ENCODE results near the gene MZB1. TPM values are rescaled to one million over a fixed set of nuclear protein-coding genes. Genes with fewer than 3 reads are reported as not detected.

Gene MZB1
- total and polyA plus RNA-seq, 2 of the 13 experiments (the other 11 are each of a cell fraction or from before 2014, with no cell fraction given): 0.31 to 0.40 TPM

GRCh38 chr5:139387611-139388197, 2.0 kb downstream of the MZB1 start:
- Histone ChIP-seq H3K9me3 (ENCODE audit: low read length) (no peaks in the 10 kb centered on the region), H2AFZ (ENCODE audit: low read length) (no peak overlapping the region), H3K79me2 (ENCODE audit: insufficient read depth, low read length) (peaks cover 12% of the 10 kb centered on the region), H3K4me3 (replicated peaks in 1 of 3; ENCODE audit: insufficient read depth in 1 of 3, low read depth in 2 of 3, low read length in 3 of 3) (peak overlapping the region; percentile 32 to 67 (median 47)), H3K4me2 (ENCODE audit: low read depth, low read length) (peak overlapping the region; percentile 88), H3K27ac (ENCODE audit: extremely low read length, insufficient read depth, low read length) (peak overlapping the region; percentile 38), H3K4me1 (ENCODE audit: insufficient read depth, low read length) (peaks cover 74% of the 10 kb centered on the region), H4K20me1 (ENCODE audit: insufficient read depth, low read length) (no peaks in the 10 kb centered on the region), H3K9ac (ENCODE audit: insufficient read depth, low read depth, low read length) (peak overlapping the region; percentile 48), H3K27me3 (ENCODE audit: control insufficient read depth in 1 of 2, insufficient read depth in 2 of 2, low read length in 2 of 2) (no peaks in the 10 kb centered on the region; a peak in 1 of 5 replicates), H3K36me3 (replicated peaks in 1 of 2; ENCODE audit: control insufficient read depth in 1 of 2, insufficient read depth in 2 of 2, low read length in 2 of 2) (no peaks in the 10 kb centered on the region)
- 2% methylated on average over 7 of the region's 10 CpGs for WGBS (ENCODE audit: low lambda C conversion rate)
- FAIRE-seq (no peak), ATAC-seq (peak; percentile 8), DNase-seq (ENCODE audit: low spot score) (no peak)
- ChIA-PET CTCF (ENCODE audit: low intra/inter-chr PET ratio, low total read pairs) (no interaction called here), POLR2A (interaction anchor here (0.9 to 3.0 kb wide), 6 partner anchors 13 to 115 kb away, joined by 3 to 12 read pairs (median 4); partner anchors contain the start of genes PAIP2 and SPATA24)
- intact Hi-C loops (cut with micrococcal nuclease; ENCODE audit: unreplicated experiment): no loop called here
- BruUV-seq (replicated peaks): no TSS peak
- in situ Hi-C loops (cut with HindIII; ENCODE audit: extremely low pct_ligation_motif_present, low pct_unique_long_range_greater_than_20kb): no loop called here
- 0 out of 2 replicates have a peak, but pooled peaks have one; percentile 32 for TF ChIP-seq ZSCAN25 (CRISPR knock-in tag; IDR thresholded peaks at IDR 0.05)
- TF ChIP-seq, protein P1, sequence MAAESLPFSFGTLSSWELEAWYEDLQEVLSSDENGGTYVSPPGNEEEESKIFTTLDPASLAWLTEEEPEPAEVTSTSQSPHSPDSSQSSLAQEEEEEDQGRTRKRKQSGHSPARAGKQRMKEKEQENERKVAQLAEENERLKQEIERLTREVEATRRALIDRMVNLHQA (CRISPR knock-in tag; IDR thresholded peaks at IDR 0.05): no peak
- TF ChIP-seq IKZF5 (CRISPR knock-in tag; IDR thresholded peaks at IDR 0.05): no peak
- TF ChIP-seq ZNF547 (CRISPR knock-in tag; IDR thresholded peaks at IDR 0.05): 0 out of 2 replicates have a peak, but pooled peaks have one; percentile 40
- TF ChIP-seq GLMP (CRISPR knock-in tag; IDR thresholded peaks at IDR 0.05; ENCODE audit: borderline replicate concordance): no peak
- TF ChIP-seq MXD4 (CRISPR knock-in tag; IDR thresholded peaks at IDR 0.05): no peak
- TF ChIP-seq FOSL2 (CRISPR knock-in tag; IDR thresholded peaks at IDR 0.05): no peak
- TF ChIP-seq ZKSCAN8 (CRISPR knock-in tag; IDR thresholded peaks at IDR 0.05; ENCODE audit: borderline replicate concordance): no peak
- peak; percentile 2; the same call in 1 of the 2 replicates for TF ChIP-seq RFXAP (CRISPR knock-in tag; IDR thresholded peaks at IDR 0.05; ENCODE audit: borderline replicate concordance)
- TF ChIP-seq SP4 (CRISPR knock-in tag; IDR thresholded peaks at IDR 0.05): peak; percentile 15; the same call in 1 of the 2 replicates
- TF ChIP-seq NR2F6 (IDR thresholded peaks at IDR 0.05): no peak
- TF ChIP-seq NR2F6 (CRISPR knock-in tag; IDR thresholded peaks at IDR 0.05): no peak
- 0 out of 2 replicates have a peak, but pooled peaks have one; percentile 13 for TF ChIP-seq ZNF333 (CRISPR knock-in tag; IDR thresholded peaks at IDR 0.05; ENCODE audit: borderline replicate concordance)
- 0 out of 2 replicates have a peak, but pooled peaks have one; percentile 15 for TF ChIP-seq ZNF274 (CRISPR knock-in tag; IDR thresholded peaks at IDR 0.05)
- TF ChIP-seq SP2 (CRISPR knock-in tag; IDR thresholded peaks at IDR 0.05): no peak
- peak; percentile 13; the same call in 1 of the 2 replicates for TF ChIP-seq ZNF772 (CRISPR knock-in tag; IDR thresholded peaks at IDR 0.05)
- TF ChIP-seq BORCS8-MEF2B (CRISPR knock-in tag; IDR thresholded peaks at IDR 0.05): peak; percentile 50; the same call in 1 of the 2 replicates
- TF ChIP-seq, protein P2, sequence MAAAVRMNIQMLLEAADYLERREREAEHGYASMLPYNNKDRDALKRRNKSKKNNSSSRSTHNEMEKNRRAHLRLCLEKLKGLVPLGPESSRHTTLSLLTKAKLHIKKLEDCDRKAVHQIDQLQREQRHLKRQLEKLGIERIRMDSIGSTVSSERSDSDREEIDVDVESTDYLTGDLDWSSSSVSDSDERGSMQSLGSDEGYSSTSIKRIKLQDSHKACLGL (CRISPR knock-in tag; IDR thresholded peaks at IDR 0.05): 0 out of 2 replicates have a peak, but pooled peaks have one; percentile 44
- peak; percentile 44; the same call in 1 of the 2 replicates for TF ChIP-seq ZNF33B (CRISPR knock-in tag; IDR thresholded peaks at IDR 0.05)
